Prostate gland (tissue), 2 donors: ENCODE measurements around the gene SUZ12. TPM values are rescaled to one million over a fixed set of nuclear protein-coding genes. Genes with fewer than 3 reads are reported as not detected.
"Not testable (repeated sequence)": the region's sequence is repeated elsewhere in the genome, so short reads cannot be mapped to it uniquely, and the experiment has no call there.

Experiments used
- DNase-seq: peaks from one replicate; pipeline ENCODE4 v3.0.0-alpha.2; 2019; ENCODE audit warnings: low spot score
- H3K27ac ChIP-seq, 2 donors: fragments of 200-600 bp; sonication (generic); 2 replicates each; pipeline ENCODE4 v1.5.1; 2017 to 2019
- H3K27me3 ChIP-seq: fragments of 200-600 bp; sonication (generic); replicated peaks from 2 replicates; pipeline ENCODE4 v1.5.1; 2019; ENCODE audit not compliant: insufficient read depth
- H3K36me3 ChIP-seq, 2 donors: fragments of 200-600 bp; sonication (generic); 1 replicate in 1 of 2; 2 replicates in 1 of 2; pipeline versions ENCODE4 v1.5.1 to v1.8.1; 2017 to 2019
- H3K4me1 ChIP-seq: fragments of 200-600 bp; sonication (generic); replicated peaks from 2 replicates; pipeline ENCODE4 v1.5.1; 2019
- H3K4me3 ChIP-seq, 2 donors: fragments of 200-600 bp; sonication (generic); 2 replicates each; pipeline ENCODE4 v1.5.1; 2017 to 2019
- H3K9me3 ChIP-seq: fragments of 200-600 bp; sonication (generic); 2 replicates; pipeline ENCODE4 v1.5.1; 2017
- POLR2A ChIP-seq: fragments of 450-650 bp; IDR thresholded peaks from one replicate; pipeline ENCODE4 v1.6.1; 2016; ENCODE audit warnings: antibody characterized with exemption, mild to moderate bottlenecking
- POLR2AphosphoS5 ChIP-seq: sonication (generic); formaldehyde crosslinking; IDR thresholded peaks from one replicate; pipeline ENCODE4 v1.6.1; 2017; ENCODE audit warnings: antibody characterized with exemption
- WGBS: methylation state at CpG from one replicate; pipeline ENCODE4 v1.1.5; 2018; 5-methylcytosine and 5-hydroxymethylcytosine counted together
- intact Hi-C: fragments of 100-400 bp; cut with DNase I; formaldehyde crosslinking; loops from one replicate; pipeline ENCODE4 v1.14.2; 2022
- total RNA-seq, 2 donors: library from RNA; depleted of rRNA; stranded (reverse); fragments of >200 nt; gene quantifications; one replicate each; pipeline ENCODE4 v1.1.0, GENCODE V29; 2016
- TF ChIP-seq, protein P1 (sequence below), 4 experiments: fragments of 200-600 bp in 2 of 4; fragments of 450-650 bp in 2 of 4; sonication (generic) in 2 of 4; IDR thresholded peaks; 1 replicate in 3 of 4; 2 replicates in 1 of 4; pipeline ENCODE4 v1.5.1; 2016 to 2019; ENCODE audit warnings: antibody characterized with exemption in 4 of 4, mild to moderate bottlenecking in 2 of 4, moderate library complexity in 2 of 4

Gene SUZ12
- total RNA-seq, 2 donors from 2014 or later: 16.5 to 25.2 TPM

DNA sequence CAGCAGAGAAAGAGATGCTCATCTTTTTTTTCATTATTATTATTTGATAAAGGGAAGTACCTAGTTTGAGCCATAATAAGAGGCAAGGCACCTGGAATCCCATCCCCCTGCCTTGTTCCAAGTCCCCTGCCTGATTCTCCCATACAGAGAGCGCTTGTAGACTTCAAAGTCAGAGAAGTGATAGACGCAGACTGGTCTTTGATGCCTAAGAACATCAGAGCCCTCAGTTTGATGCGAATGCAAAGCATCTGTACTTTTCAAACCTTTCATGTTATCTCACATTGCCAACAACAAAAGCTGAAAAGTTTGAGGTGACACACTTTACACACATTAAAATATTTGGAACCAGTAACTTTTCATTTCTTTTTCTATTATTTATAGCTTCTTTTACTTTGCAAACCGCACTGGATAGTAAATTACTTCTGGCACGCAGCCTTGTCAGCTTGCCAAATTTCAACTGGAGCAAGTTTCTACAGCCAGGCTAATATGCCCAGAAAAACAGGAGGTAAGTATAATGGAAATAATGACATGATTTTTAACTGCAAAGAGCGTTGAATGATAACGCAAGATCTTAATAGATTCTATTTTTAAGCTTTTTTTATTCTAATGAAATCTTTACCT, 29.4 kb upstream of the SUZ12 start:
- TF ChIP-seq POLR2AphosphoS5: no peak
- TF ChIP-seq, protein P1, sequence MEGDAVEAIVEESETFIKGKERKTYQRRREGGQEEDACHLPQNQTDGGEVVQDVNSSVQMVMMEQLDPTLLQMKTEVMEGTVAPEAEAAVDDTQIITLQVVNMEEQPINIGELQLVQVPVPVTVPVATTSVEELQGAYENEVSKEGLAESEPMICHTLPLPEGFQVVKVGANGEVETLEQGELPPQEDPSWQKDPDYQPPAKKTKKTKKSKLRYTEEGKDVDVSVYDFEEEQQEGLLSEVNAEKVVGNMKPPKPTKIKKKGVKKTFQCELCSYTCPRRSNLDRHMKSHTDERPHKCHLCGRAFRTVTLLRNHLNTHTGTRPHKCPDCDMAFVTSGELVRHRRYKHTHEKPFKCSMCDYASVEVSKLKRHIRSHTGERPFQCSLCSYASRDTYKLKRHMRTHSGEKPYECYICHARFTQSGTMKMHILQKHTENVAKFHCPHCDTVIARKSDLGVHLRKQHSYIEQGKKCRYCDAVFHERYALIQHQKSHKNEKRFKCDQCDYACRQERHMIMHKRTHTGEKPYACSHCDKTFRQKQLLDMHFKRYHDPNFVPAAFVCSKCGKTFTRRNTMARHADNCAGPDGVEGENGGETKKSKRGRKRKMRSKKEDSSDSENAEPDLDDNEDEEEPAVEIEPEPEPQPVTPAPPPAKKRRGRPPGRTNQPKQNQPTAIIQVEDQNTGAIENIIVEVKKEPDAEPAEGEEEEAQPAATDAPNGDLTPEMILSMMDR (IDR thresholded peaks at IDR 0.05): no peak
- under 1% methylated on average over 7 of the region's 7 CpGs for WGBS
- DNase-seq: peak; percentile 50

GRCh38 chr17:31908386-31908785, 28.4 kb upstream of the SUZ12 start:
- Histone ChIP-seq H3K9me3 (no peaks in the 10 kb centered on the region), H3K27ac (no peak overlapping the region), H3K27me3 (no peaks in the 10 kb centered on the region), H3K4me1 (no peaks in the 10 kb centered on the region), H3K4me3 (no peak overlapping the region), H3K36me3 (no peaks in the 10 kb centered on the region)
- intact Hi-C loops: no loop called here
- DNase-seq: no peak
- TF ChIP-seq, protein P1 (IDR thresholded peaks at IDR 0.05): no peak
- TF ChIP-seq POLR2AphosphoS5 (no peak), POLR2A (no peak)

More for the DNA sequence above, 29.4 kb upstream of the SUZ12 start:
- no peak overlapping the region for H3K27ac ChIP-seq
- no peaks in the 10 kb centered on the region for H3K36me3 ChIP-seq
- no peaks in the 10 kb centered on the region for H3K4me1 ChIP-seq
- no peaks in the 10 kb centered on the region for H3K9me3 ChIP-seq
- H3K27me3 ChIP-seq: no peaks in the 10 kb centered on the region
- no peak overlapping the region for H3K4me3 ChIP-seq
- intact Hi-C loops: no loop called here

DNA sequence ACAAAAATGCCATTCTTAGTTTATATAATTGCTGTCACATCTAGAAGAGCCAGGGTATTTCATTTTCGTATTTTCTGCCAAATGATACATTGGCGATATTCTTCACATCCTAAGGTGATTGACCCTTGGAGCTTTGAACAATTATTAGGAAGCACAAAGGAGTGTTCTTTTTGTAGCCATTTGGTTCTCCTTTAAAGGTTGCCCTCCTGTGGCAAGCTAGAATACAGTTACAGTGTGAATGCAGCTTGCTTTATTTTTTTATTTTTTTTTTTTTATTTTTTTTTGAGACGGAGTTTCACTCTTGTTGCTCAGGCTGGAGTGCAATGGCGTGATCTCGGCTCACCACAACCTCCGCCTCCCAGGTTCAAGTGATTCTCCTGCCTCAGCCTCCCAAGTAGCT, 24.1 kb upstream of the SUZ12 start:
- H3K27me3 ChIP-seq, DNase-seq, H3K4me1 ChIP-seq, H3K27ac ChIP-seq, H3K36me3 ChIP-seq, H3K9me3 ChIP-seq, H3K4me3 ChIP-seq, intact Hi-C loops: not testable (repeated sequence)
- 46% methylated on average over 6 of the region's 6 CpGs for WGBS

DNA sequence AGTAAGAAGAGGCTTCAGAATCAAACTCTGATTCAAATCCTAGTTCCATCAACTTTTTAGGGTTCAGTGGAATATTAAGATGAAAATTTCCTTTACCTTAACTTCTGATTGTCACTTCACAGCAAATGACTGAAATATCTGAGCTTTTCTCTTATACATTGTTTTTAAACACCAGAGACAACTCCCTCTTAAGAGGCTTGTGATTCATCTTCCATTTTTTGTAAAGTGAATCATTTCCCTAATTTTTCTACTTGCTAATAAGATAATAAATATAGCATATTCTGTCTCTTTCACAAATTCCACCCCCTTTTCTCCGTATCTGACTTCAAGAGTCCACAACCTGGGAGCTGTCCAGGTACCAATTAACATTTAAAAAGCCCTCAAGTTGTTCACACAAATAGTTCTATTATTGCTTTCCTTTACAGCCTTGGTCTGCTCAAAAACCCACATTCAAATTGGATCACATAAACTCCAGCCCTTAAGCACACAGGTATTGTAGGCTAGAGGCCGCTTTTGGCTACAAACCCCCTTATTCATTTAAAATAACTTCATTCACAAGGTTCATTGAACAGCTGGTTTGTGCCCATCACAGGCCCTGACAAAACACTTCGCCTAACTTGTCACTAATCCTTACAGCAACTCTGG, 21.2 kb upstream of the SUZ12 start:
- intact Hi-C loops: no loop called here

GRCh38 chr17:31916491-31917064, 20.2 kb upstream of the SUZ12 start:
- H3K36me3 ChIP-seq: no peaks in the 10 kb centered on the region
- 67% methylated on average over 25 of the region's 36 CpGs for WGBS
- H3K27me3 ChIP-seq: no peaks in the 10 kb centered on the region
- TF ChIP-seq POLR2A (no peak), POLR2AphosphoS5 (no peak)
- TF ChIP-seq, protein P1 (IDR thresholded peaks at IDR 0.05): no peak
- no peak overlapping the region for H3K4me3 ChIP-seq
- H3K4me1 ChIP-seq: no peaks in the 10 kb centered on the region
- DNase-seq: no peak
- intact Hi-C loops: no loop called here
- H3K27ac ChIP-seq: no peak overlapping the region
- no peaks in the 10 kb centered on the region for H3K9me3 ChIP-seq

More for the DNA sequence above, 21.2 kb upstream of the SUZ12 start:
- Histone ChIP-seq H3K4me1 (no peaks in the 10 kb centered on the region), H3K27me3 (no peaks in the 10 kb centered on the region), H3K9me3 (no peaks in the 10 kb centered on the region), H3K27ac (no peak overlapping the region), H3K36me3 (no peaks in the 10 kb centered on the region), H3K4me3 (no peak overlapping the region)
- TF ChIP-seq POLR2AphosphoS5 (no peak), POLR2A (no peak)
- TF ChIP-seq, protein P1 (IDR thresholded peaks at IDR 0.05): no peak
- 85% methylated on average over 3 of the region's 3 CpGs for WGBS
- DNase-seq: no peak
